GM21447 (cell line): Measurements from ENCODE around the gene UBE3C.

ENCODE experiments used
- ATAC-seq: cut with Tn5 transposase; IDR thresholded peaks from one replicate; pipeline ENCODE4 v1.9.1; 2021; ENCODE audit not compliant: unreplicated experiment

UBE3C gene

GRCh38 chr7:157318015-157318706 lies 179.4 kb downstream of the UBE3C start:
- ATAC-seq: peak; percentile 72
